Epithelial cell of proximal tubule (primary cell): Measurements from ENCODE around the gene AP1AR. TPM values are rescaled to one million over a fixed set of nuclear protein-coding genes. Genes with fewer than 3 reads are reported as not detected.
"Not testable (repeated sequence)": the region's sequence is repeated elsewhere in the genome, so short reads cannot be mapped to it uniquely, and the experiment has no call there.

ENCODE experiments used
- DNase-seq: peaks from one replicate; pipeline ENCODE4 v3.0.0-alpha.2; 2011; ENCODE audit warnings: low read depth
- H3K4me3 ChIP-seq: 2 replicates; pipeline ENCODE4 v1.5.1; 2011; ENCODE audit warnings: low read depth, mild to moderate bottlenecking, low read length
- CTCF ChIP-seq: conservative IDR thresholded peaks from 2 replicates; pipeline ENCODE4 v1.5.1; 2012; ENCODE audit warnings: low read depth, mild to moderate bottlenecking, low read length
- total RNA-seq: library from RNA; depleted of rRNA; stranded (reverse); fragments of >200 nt; gene quantifications from 2 replicates; pipeline ENCODE4 v1.2.3, GENCODE V29; 2015

The AP1AR gene
- total RNA-seq, 1 donor from 2014 or later = 19.1 TPM

- H3K4me3 ChIP-seq = no peak overlapping the region
- TF ChIP-seq CTCF = no peak
- no peak for DNase-seq
These were observed 68.1 kb downstream of the AP1AR start for GRCh38 chr4:112299721-112300120.

GRCh38 chr4:112302320-112303274, 71.0 kb downstream of the AP1AR start:
- no peak overlapping the region for H3K4me3 ChIP-seq
- DNase-seq = no peak
- TF ChIP-seq CTCF = no peak

- not testable (repeated sequence) for H3K4me3 ChIP-seq, DNase-seq
These were observed 73.9 kb downstream of the AP1AR start for GRCh38 chr4:112305477-112305876.

- H3K4me3 ChIP-seq, DNase-seq: not testable (repeated sequence)
These were observed 77.7 kb downstream of the AP1AR start for GRCh38 chr4:112309263-112309791.

GRCh38 chr4:112311516-112311915, 79.9 kb downstream of the AP1AR start:
- DNase-seq = no peak
- no peak for TF ChIP-seq CTCF
- H3K4me3 ChIP-seq = no peak overlapping the region

- no peak for TF ChIP-seq CTCF
- no peak for DNase-seq
- H3K4me3 ChIP-seq = no peak overlapping the region
These were observed 81.1 kb downstream of the AP1AR start for GRCh38 chr4:112312610-112313239.

GRCh38 chr4:112315446-112315845, 83.9 kb downstream of the AP1AR start:
- no peak overlapping the region for H3K4me3 ChIP-seq
- no peak for DNase-seq
- TF ChIP-seq CTCF = no peak
